Stimulated activated CD8-positive, alpha-beta memory T cell treated with anti-CD3 and anti-CD28 coated beads, Interleukin-7, amount 100 ng/mL, for 24 hours (primary cell): ENCODE data around the gene LRG1.
"Not testable (repeated sequence)": the region's sequence is repeated elsewhere in the genome, so short reads cannot be mapped to it uniquely, and the experiment has no call there.

ENCODE experiments used
- DNase-seq: peaks from one replicate; pipeline ENCODE4 v3.0.0-alpha.2; 2020; ENCODE audit warnings: low read depth

LRG1 gene

DNA sequence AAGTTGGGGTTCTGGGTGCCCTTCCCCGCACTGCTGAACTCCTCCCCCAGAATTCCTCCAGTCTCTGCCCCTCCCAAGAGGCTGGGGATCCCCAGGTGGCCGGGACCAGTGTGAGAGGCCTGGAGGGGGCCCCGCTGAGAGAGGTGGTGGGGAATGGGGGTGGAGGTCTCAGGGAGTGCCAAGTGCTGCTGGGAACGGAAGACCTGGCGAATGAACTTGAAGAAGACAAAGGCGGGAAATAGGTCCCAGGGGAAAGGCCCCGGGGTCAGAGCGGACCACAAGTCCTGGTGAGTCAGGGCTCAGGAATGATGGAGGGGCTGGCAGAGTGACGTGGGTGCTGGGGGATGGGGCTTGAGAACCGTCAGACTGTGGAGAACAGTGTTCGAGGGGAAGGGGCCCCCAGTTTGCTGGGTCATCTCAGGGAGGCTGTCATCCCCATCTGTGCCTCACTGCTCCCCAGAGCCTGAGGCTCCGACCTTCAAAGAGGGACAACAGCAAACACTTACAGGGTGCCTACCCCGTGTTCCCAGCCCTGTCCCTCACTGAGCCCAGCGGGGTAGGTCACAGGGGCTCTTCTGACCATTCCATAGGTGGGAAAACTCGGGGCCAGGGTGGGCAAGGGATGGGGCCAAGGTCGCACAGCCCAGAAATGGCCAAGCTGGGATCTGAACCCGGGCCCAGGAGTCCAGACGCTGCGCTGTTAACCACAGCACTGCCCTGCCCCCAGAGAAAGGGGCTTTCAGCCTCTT lies 35.6 kb upstream of the LRG1 start:
- no peak for DNase-seq

- DNase-seq, result no peak
Measured at GRCh38 chr19:4573682-4574081, 33.8 kb upstream of the LRG1 start.

GRCh38 chr19:4571305-4571917 lies 31.6 kb upstream of the LRG1 start:
- DNase-seq, result no peak

GRCh38 chr19:4570916-4571304 lies 31.1 kb upstream of the LRG1 start:
- DNase-seq, result no peak

GRCh38 chr19:4570402-4570801 lies 30.6 kb upstream of the LRG1 start:
- no peak for DNase-seq

DNA sequence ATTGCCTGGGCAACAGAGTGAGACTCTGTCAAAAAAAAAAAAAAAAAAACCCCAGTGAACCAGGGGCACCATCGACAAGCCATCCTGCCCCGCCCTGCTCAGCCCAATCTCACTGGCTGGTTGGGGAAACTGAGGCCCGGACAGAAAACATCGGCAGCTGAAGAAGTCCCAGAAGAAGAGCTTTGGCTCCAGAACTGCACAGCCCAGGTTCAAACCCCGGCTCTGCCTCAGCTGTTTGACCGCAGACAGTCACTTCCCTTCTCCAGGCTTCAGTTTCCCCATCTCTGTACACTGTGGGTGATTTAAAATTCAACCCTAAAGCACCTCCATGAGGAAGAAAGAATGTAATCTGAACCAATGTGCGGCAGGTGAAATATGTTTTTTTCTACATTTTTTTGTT lies 29.1 kb upstream of the LRG1 start:
- DNase-seq, result no peak

DNA sequence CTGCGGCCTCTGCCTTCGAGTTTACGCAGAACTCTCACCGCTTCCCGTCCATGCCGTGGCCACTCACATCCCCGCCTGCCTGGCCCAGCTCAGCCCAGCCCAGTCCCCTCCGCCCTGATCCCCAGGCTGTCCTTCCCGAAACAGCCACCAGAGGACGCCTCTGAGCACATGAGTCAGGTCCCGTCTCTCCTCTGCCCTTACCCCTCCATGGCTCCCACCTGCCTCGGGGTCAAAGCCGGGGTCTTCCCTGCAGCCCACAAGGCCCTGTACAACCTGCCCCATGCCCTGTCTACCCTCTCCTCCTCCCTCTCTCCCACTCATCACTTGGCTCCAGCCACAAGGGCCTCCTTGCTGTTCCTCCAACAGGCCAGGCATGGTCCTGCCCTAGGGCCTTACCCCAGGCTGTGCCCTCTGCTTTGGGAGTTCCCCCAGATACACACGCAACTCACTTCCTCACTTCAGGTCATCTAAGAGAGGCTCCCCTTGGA lies 27.8 kb upstream of the LRG1 start:
- DNase-seq, result peak; percentile 52

DNA sequence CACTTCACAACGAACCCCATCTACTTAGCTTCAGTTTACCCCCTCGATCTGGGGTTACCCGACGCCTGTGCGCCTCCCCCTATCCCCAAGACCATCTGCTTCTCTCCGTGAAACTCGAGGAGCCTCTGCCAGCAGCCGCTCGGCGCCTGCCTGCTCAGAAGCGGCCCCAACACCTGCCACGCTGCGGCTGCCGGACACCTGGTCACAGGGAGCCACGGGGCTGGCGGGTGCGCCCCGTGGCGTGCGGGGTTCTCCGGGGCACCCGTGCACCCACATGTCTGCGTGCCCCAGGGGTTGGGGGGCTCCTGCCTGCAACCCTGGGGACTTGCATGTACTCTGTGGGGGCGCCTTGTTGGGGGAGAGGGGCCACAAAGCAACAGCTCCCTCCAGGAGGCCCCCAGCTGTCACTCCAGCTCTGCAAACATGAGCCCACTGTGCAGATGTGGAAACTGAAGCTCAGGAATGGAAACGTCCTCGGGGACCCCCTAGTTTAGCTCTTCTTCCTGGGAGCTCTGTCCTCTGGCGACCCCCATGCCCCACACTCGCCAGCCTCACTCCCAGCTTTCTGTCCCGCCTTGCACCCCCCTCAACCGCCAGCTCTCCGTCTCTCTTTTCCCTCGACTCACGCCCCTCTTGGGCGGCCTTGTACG lies 26.7 kb upstream of the LRG1 start:
- no peak for DNase-seq

DNA sequence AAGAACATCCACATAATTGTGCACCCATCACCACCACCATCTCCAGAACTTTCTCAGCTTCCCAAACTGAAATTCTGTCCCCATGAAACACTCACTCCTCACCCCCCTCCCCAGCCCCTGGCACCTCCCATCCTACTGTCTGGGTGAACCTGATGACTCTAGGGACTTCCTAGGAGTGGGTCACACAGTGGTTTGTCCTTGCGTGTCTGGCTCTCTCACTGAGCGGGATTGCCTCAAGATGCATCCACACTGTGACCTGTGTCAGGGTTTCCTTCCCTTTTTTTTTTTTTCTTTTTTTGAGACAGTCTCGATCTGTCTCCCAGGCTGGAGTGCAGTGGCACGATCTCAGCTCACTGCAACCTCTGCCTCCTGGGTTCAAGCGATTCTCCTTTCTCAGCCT lies 23.7 kb upstream of the LRG1 start:
- not testable (repeated sequence) for DNase-seq

DNA sequence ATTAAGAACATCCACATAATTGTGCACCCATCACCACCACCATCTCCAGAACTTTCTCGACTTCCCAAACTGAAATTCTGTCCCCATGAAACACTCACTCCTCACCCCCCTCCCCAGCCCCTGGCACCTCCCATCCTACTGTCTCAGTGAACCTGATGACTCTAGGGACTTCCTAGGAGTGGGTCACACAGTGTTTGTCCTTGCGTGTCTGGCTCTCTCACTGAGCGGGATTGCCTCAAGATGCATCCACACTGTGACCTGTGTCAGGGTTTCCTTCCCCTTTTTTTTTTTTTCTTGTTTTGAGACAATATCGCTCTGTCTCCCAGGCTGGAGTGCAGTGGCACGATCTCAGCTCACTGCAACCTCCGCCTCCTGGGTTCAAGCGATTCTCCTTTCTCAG lies 22.2 kb upstream of the LRG1 start:
- not testable (repeated sequence) for DNase-seq

DNA sequence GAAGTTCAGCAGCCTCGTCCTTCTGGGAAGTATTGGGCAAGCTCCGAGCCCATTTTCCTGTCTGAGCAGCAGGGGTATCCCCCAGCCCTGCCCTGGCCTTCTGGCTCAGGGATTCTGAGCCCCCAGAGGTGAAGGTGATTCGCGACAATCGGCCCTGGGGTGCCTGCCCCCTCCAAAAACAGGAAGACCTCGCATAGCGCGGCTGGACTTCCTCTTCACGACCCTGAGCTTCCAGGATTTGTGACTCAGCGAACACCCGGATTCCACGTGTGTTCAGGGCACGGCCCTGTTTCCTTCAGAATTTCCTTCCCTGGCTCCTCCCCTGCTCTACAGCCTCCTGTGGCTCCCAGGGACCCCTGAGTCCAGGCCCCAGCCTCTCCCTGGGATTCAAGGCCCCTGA lies 19.7 kb upstream of the LRG1 start, which contains the start of gene SEMA6B:
Gene SEMA6B, minus strand, starts transcription at position 116 of the 400 bp plus-strand sequence. CDS start 1,227 bp downstream, outside the sequence.
- DNase-seq, result no peak

DNA sequence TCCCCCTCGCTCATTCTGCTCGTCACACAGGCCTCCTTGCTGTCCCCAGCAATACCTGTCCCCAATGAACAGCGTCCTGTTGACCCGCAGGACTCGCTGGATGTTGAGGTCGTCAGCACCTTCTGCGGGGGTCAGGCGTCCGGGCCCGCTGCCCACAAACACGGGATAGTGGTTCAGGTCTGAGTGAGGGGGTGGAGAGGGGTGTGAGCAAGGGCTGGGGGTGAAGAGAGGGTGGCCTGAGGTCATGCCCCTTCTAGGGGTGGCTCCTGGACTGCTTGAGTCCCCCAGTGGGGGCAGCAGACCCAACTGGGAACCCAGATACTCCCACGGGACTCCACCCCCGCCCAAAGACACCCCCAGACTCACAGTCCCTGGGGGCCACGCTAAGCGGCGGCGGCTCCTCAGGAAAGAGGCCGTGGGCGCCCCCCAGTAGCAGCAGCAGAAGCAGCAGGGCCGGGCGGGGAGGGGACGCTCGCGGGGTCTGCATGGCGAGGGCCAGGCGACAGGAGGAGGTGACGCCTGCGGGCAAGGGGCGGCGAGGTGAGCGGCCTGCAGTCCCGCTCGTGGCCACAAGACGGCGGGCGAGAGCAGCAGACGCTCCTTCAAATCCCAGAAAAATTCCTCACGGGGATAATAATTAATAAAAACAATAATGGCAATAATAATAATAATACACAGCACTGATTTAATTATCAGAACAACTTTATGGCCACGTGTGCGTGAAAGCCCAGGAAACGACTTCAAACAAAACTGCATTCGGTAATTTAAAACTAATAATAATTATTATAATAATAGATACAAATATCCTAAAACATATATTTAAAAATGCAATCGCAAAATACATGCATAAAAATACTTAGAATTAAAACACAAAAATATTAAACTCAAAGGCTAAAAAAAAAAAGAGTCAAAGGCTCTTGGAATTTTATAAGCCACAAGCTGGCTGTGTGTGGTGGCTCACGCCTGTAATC lies 18.4 kb upstream of the LRG1 start:
- no peak for DNase-seq

DNA sequence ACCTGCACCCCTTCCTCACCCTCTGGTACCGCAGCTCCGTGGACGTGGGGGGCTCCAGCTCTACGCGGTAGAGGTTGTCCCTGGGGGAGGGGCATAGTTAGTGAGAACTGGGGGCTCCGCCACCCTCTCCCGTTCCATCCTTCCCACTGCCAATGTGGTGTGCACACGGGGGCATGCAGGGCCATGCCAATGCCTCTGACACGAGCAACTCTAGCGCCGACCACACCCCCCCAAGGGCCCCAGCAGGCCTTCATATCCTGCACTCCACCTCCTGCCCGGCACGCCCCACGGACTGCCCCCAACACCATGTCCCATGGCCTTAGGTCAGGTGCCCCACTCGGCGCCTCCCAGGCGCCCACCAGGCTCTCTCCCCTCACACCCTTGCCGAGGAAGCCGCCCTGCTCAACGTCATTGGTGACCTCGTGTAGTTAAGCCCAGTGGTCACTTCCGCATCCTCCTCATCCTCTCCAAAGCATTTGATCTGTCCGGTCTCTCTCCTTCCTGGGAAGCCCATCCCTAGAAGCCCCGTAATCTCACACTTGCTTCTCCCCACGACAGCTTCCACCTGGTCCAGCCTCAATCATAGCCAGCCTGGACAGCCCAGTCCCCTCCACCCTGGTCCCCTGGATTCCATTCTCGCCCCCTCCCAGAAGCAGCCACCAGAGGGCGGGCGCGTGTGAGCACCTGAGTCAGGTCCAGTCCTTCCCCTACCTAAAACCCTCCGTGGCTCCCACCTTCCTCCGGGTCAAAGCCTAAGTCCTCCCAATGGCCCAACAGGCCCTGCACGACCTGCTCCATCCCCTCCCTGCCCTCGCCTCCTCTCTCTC lies 17.5 kb upstream of the LRG1 start:
- no peak for DNase-seq

- peak; percentile 13 for DNase-seq
Measured at GRCh38 chr19:4556597-4557127, 16.8 kb upstream of the LRG1 start.

GRCh38 chr19:4555657-4556561 lies 16.1 kb upstream of the LRG1 start:
- DNase-seq, result no peak

- DNase-seq, result no peak
Measured at GRCh38 chr19:4554717-4555116, 14.9 kb upstream of the LRG1 start.

GRCh38 chr19:4553775-4554174 lies 13.9 kb upstream of the LRG1 start:
- no peak for DNase-seq

DNA sequence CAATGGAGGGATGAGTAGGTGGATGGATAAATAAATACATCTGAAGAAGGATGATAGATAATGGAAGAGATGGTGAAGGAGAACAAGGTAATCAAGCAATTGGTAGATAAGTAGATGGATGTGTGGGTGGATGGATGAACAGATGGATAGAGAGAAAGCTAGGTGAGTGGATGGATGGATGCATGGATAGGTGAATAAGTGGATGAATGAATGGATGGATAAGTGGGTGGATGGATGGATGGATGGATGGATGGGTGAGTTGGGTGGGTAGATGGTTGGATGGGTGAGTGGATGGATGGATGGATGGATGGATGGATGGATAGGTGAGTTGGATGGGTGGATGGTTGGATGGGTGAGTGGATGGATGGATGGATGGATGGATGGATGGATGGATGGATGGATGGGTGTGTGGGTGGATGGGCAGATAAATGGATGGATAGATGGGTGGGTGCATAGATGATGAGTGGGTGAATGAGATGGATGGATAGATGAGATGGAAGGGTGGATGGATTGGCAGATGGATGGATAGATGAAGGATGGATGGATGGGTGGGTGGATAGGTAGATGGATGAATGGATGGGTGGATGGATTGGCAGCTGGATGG lies 13.4 kb upstream of the LRG1 start:
- no peak for DNase-seq

- DNase-seq, result no peak
Measured at GRCh38 chr19:4552525-4552819, 12.6 kb upstream of the LRG1 start.
